GM12892 (cell line): ENCODE data around the gene NEU1.

Experiments
- POLR2A ChIP-seq: IDR thresholded peaks from 2 replicates; pipeline ENCODE4 v1.6.1; 2011; ENCODE audit warnings: low read depth, low read length, control low read depth
- TAF1 ChIP-seq: IDR thresholded peaks from 2 replicates; pipeline ENCODE4 v1.6.1; 2011; ENCODE audit warnings: low read depth, mild to moderate bottlenecking, control low read depth, low read length, borderline replicate concordance

DNA sequence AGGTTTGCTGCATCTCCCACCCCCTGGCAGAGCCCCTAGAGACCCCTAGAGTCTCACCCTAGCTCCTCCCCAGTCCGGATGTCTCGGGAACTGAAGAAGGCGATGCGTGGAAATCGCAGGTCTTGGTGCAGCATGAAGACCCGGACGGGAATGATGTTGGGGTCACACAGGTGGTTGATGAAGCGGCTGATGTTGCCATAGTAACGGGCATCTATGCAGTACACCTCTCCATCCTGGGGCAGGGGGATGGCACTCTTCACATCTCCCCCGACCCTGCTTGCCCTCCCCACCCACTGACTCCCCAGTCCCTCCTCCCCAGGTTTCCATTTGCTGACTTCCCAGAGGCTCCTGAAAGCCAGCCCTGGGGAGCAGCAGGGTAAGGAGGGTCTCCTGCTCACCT lies 18.0 kb upstream of the NEU1 start:
- no peak for TF ChIP-seq POLR2A
- no peak for TF ChIP-seq TAF1
